Neuron (in vitro differentiated cells): ENCODE measurements around the gene PEX1.

Experiments used
- H2AFZ ChIP-seq: one replicate; pipeline ENCODE4 v1.6.1; 2013; ENCODE audit warnings: low read depth, mild to moderate bottlenecking, inconsistent platforms, low read length, moderate library complexity
- H3K27me3 ChIP-seq: one replicate; pipeline ENCODE4 v1.6.1; 2013; ENCODE audit warnings: low read length; ENCODE audit not compliant: insufficient read depth
- H3K36me3 ChIP-seq: one replicate; pipeline ENCODE4 v1.6.1; 2013; ENCODE audit warnings: low read length; ENCODE audit not compliant: insufficient read depth
- H3K4me1 ChIP-seq: one replicate; pipeline ENCODE4 v1.6.1; 2013; ENCODE audit warnings: low read length; ENCODE audit not compliant: insufficient read depth
- H3K4me3 ChIP-seq: 2 replicates; pipeline ENCODE4 v1.5.1; 2013; ENCODE audit warnings: mild to moderate bottlenecking, low read length, moderate library complexity
- H3K9me3 ChIP-seq: one replicate; pipeline ENCODE4 v1.6.1; 2013; ENCODE audit warnings: low read length

The PEX1 gene

GRCh38 chr7:92534572-92534971, 6.3 kb upstream of the PEX1 start:
- H2AFZ ChIP-seq: no peak overlapping the region
- H3K4me3 ChIP-seq: no peak overlapping the region
- no peaks in the 10 kb centered on the region for H3K27me3 ChIP-seq
- H3K4me1 ChIP-seq: peaks cover 2% of the 10 kb centered on the region
- peaks cover 75% of the 10 kb centered on the region for H3K36me3 ChIP-seq
- no peaks in the 10 kb centered on the region for H3K9me3 ChIP-seq

- Histone ChIP-seq H3K4me3 (peak overlapping the region; percentile 92), H3K4me1 (peaks cover 20% of the 10 kb centered on the region), H3K9me3 (no peaks in the 10 kb centered on the region), H2AFZ (peak overlapping the region; percentile 44), H3K36me3 (peaks cover 33% of the 10 kb centered on the region), H3K27me3 (no peaks in the 10 kb centered on the region)
These were observed 591 bp upstream of the PEX1 start for GRCh38 chr7:92528958-92529264.

GRCh38 chr7:92527300-92528187, 776 bp downstream of the PEX1 start:
- H3K9me3 ChIP-seq: no peaks in the 10 kb centered on the region
- H3K36me3 ChIP-seq: peaks cover 20% of the 10 kb centered on the region
- peaks cover 20% of the 10 kb centered on the region for H3K4me1 ChIP-seq
- peak overlapping the region; percentile 30 for H2AFZ ChIP-seq
- peak overlapping the region; percentile 85 for H3K4me3 ChIP-seq
- no peaks in the 10 kb centered on the region for H3K27me3 ChIP-seq

GRCh38 chr7:92523110-92523509, 5.2 kb downstream of the PEX1 start:
- no peak overlapping the region for H3K4me3 ChIP-seq

GRCh38 chr7:92520024-92520423, 8.3 kb downstream of the PEX1 start:
- Histone ChIP-seq H2AFZ (no peak overlapping the region), H3K36me3 (peaks cover 39% of the 10 kb centered on the region), H3K4me1 (no peaks in the 10 kb centered on the region), H3K27me3 (no peaks in the 10 kb centered on the region), H3K4me3 (no peak overlapping the region), H3K9me3 (no peaks in the 10 kb centered on the region)

More at GRCh38 chr7:92523110-92523509, 5.2 kb downstream of the PEX1 start:
- Histone ChIP-seq H3K4me1 (peaks cover 14% of the 10 kb centered on the region), H3K36me3 (peaks cover 19% of the 10 kb centered on the region), H3K27me3 (no peaks in the 10 kb centered on the region), H3K9me3 (no peaks in the 10 kb centered on the region), H2AFZ (no peak overlapping the region)

GRCh38 chr7:92517631-92518030, 10.7 kb downstream of the PEX1 start:
- Histone ChIP-seq H2AFZ (no peak overlapping the region), H3K4me1 (no peaks in the 10 kb centered on the region), H3K9me3 (no peaks in the 10 kb centered on the region), H3K36me3 (peaks cover 51% of the 10 kb centered on the region), H3K4me3 (no peak overlapping the region), H3K27me3 (no peaks in the 10 kb centered on the region)

- no peaks in the 10 kb centered on the region for H3K4me1 ChIP-seq
- no peak overlapping the region for H3K4me3 ChIP-seq
- H2AFZ ChIP-seq: no peak overlapping the region
- H3K9me3 ChIP-seq: no peaks in the 10 kb centered on the region
- H3K27me3 ChIP-seq: no peaks in the 10 kb centered on the region
- H3K36me3 ChIP-seq: peaks cover 44% of the 10 kb centered on the region
These were observed 15.0 kb downstream of the PEX1 start for GRCh38 chr7:92513167-92513902.

- peaks cover 36% of the 10 kb centered on the region for H3K36me3 ChIP-seq
These were observed 19.4 kb downstream of the PEX1 start for GRCh38 chr7:92508946-92509345.

GRCh38 chr7:92506363-92506762, 22.0 kb downstream of the PEX1 start:
- Histone ChIP-seq H2AFZ (no peak overlapping the region), H3K36me3 (peaks cover 50% of the 10 kb centered on the region), H3K4me1 (peaks cover 6% of the 10 kb centered on the region), H3K4me3 (no peak overlapping the region), H3K9me3 (no peaks in the 10 kb centered on the region), H3K27me3 (no peaks in the 10 kb centered on the region)

More at GRCh38 chr7:92508946-92509345, 19.4 kb downstream of the PEX1 start:
- H3K9me3 ChIP-seq: no peaks in the 10 kb centered on the region
- H3K27me3 ChIP-seq: no peaks in the 10 kb centered on the region
- peaks cover 6% of the 10 kb centered on the region for H3K4me1 ChIP-seq
- no peak overlapping the region for H3K4me3 ChIP-seq
- H2AFZ ChIP-seq: no peak overlapping the region

GRCh38 chr7:92504563-92504962, 23.8 kb downstream of the PEX1 start:
- no peak overlapping the region for H2AFZ ChIP-seq
- H3K36me3 ChIP-seq: peaks cover 64% of the 10 kb centered on the region
- H3K4me1 ChIP-seq: peaks cover 6% of the 10 kb centered on the region
- no peaks in the 10 kb centered on the region for H3K27me3 ChIP-seq
- no peak overlapping the region for H3K4me3 ChIP-seq
- no peaks in the 10 kb centered on the region for H3K9me3 ChIP-seq

- Histone ChIP-seq H2AFZ (no peak overlapping the region), H3K9me3 (no peaks in the 10 kb centered on the region), H3K36me3 (peaks cover 67% of the 10 kb centered on the region), H3K4me3 (no peak overlapping the region), H3K4me1 (peaks cover 6% of the 10 kb centered on the region), H3K27me3 (no peaks in the 10 kb centered on the region)
These were observed 24.6 kb downstream of the PEX1 start for GRCh38 chr7:92503767-92504166.

- no peaks in the 10 kb centered on the region for H3K9me3 ChIP-seq
- no peaks in the 10 kb centered on the region for H3K4me1 ChIP-seq
- H3K27me3 ChIP-seq: no peaks in the 10 kb centered on the region
- no peak overlapping the region for H2AFZ ChIP-seq
- no peak overlapping the region for H3K4me3 ChIP-seq
- H3K36me3 ChIP-seq: peaks cover 72% of the 10 kb centered on the region
These were observed 29.8 kb downstream of the PEX1 start for GRCh38 chr7:92498557-92498956.

GRCh38 chr7:92496876-92497275, 31.4 kb downstream of the PEX1 start:
- no peaks in the 10 kb centered on the region for H3K9me3 ChIP-seq
- H3K4me1 ChIP-seq: no peaks in the 10 kb centered on the region
- H3K36me3 ChIP-seq: peaks cover 71% of the 10 kb centered on the region
- H2AFZ ChIP-seq: no peak overlapping the region
- no peak overlapping the region for H3K4me3 ChIP-seq
- H3K27me3 ChIP-seq: no peaks in the 10 kb centered on the region
